NCI-H526 (cell line): ENCODE measurements around the gene CNTNAP3.
"Not testable (repeated sequence)": the region's sequence is repeated elsewhere in the genome, so short reads cannot be mapped to it uniquely, and the experiment has no call there.

Source experiments
- DNase-seq, 2 experiments: peaks; one replicate each; lab custom pipeline; 2025; lab: John Stamatoyannopoulos, UW

CNTNAP3 gene

GRCh38 chr9:39287980-39288379 lies at the start of gene CNTNAP3:
CNTNAP3 (minus strand) TSS chr9:39288167; CDS start chr9:39288064, 103 bp downstream.
- not testable (repeated sequence) for DNase-seq

GRCh38 chr9:39279995-39280394 lies 8.0 kb downstream of the CNTNAP3 start:
- not testable (repeated sequence) for DNase-seq

GRCh38 chr9:39242513-39242912 lies 45.5 kb downstream of the CNTNAP3 start:
- DNase-seq: not testable (repeated sequence)

- not testable (repeated sequence) for DNase-seq
Observed at GRCh38 chr9:39232130-39232991, 55.6 kb downstream of the CNTNAP3 start.

GRCh38 chr9:39215976-39216375 lies 72.0 kb downstream of the CNTNAP3 start:
- not testable (repeated sequence) for DNase-seq

GRCh38 chr9:39209773-39210172 lies 78.2 kb downstream of the CNTNAP3 start:
- DNase-seq: not testable (repeated sequence)

- DNase-seq: not testable (repeated sequence)
Observed at GRCh38 chr9:39206643-39207042, 81.3 kb downstream of the CNTNAP3 start.

- not testable (repeated sequence) for DNase-seq
Observed at GRCh38 chr9:39205842-39206241, 82.1 kb downstream of the CNTNAP3 start.

- not testable (repeated sequence) for DNase-seq
Observed at GRCh38 chr9:39200412-39200811, 87.6 kb downstream of the CNTNAP3 start.

GRCh38 chr9:39198000-39198709 lies 89.8 kb downstream of the CNTNAP3 start:
- not testable (repeated sequence) for DNase-seq

- not testable (repeated sequence) for DNase-seq
Observed at GRCh38 chr9:39171370-39171769, 116.6 kb downstream of the CNTNAP3 start.

- DNase-seq: not testable (repeated sequence)
Observed at GRCh38 chr9:39157714-39158113, 130.3 kb downstream of the CNTNAP3 start.

GRCh38 chr9:39132826-39133552 lies 155.0 kb downstream of the CNTNAP3 start:
- DNase-seq: not testable (repeated sequence)

- not testable (repeated sequence) for DNase-seq
Observed at GRCh38 chr9:39121401-39121800, 166.6 kb downstream of the CNTNAP3 start.

GRCh38 chr9:39111746-39112145 lies 176.2 kb downstream of the CNTNAP3 start:
- not testable (repeated sequence) for DNase-seq

GRCh38 chr9:39108145-39108544 lies 179.8 kb downstream of the CNTNAP3 start:
- no peak for DNase-seq

- not testable (repeated sequence) for DNase-seq
Observed at GRCh38 chr9:39097208-39097607, 190.8 kb downstream of the CNTNAP3 start.

GRCh38 chr9:39085311-39085710 lies 202.7 kb downstream of the CNTNAP3 start:
- DNase-seq: not testable (repeated sequence)

- DNase-seq: not testable (repeated sequence)
Observed at GRCh38 chr9:39082574-39082973, 205.4 kb downstream of the CNTNAP3 start.

GRCh38 chr9:39080081-39080480 lies 207.9 kb downstream of the CNTNAP3 start:
- DNase-seq: not testable (repeated sequence)

- not testable (repeated sequence) for DNase-seq
Observed at GRCh38 chr9:39078621-39079256, 209.2 kb downstream of the CNTNAP3 start.
